Peyer's patch (tissue), 4 donors: ENCODE measurements around the gene CSF1R. TPM values are rescaled to one million over a fixed set of nuclear protein-coding genes. Genes with fewer than 3 reads are reported as not detected.

Experiments
- DNase-seq, 3 donors: peaks; one replicate each; pipeline ENCODE4 v3.0.0-alpha.2; 2017 to 2019
- H3K27ac ChIP-seq, 4 donors: fragments of 200-600 bp; sonication (generic); one replicate each; pipeline ENCODE4 v1.5.1; 2016 to 2019
- H3K27me3 ChIP-seq, 2 donors: fragments of 200-600 bp; sonication (generic); one replicate each; pipeline ENCODE4 v1.5.1; 2019
- H3K36me3 ChIP-seq, 3 donors: fragments of 200-600 bp; sonication (generic); one replicate each; pipeline ENCODE4 v1.5.1; 2016 to 2019
- H3K4me1 ChIP-seq, 4 donors: fragments of 200-600 bp; sonication (generic); one replicate each; pipeline ENCODE4 v1.5.1; 2016 to 2019
- H3K4me3 ChIP-seq, 4 donors: fragments of 200-600 bp; sonication (generic); 1 replicate in 3 of 4; 2 replicates in 1 of 4; pipeline ENCODE4 v1.5.1; 2016 to 2019; ENCODE audit warnings: mild to moderate bottlenecking in 1 of 4
- H3K9me3 ChIP-seq, 4 donors: fragments of 200-600 bp; sonication (generic); one replicate each; pipeline ENCODE4 v1.5.1; 2016 to 2019; ENCODE audit warnings: mild to moderate bottlenecking in 1 of 4
- POLR2A ChIP-seq, 2 donors: fragments of 450-650 bp; IDR thresholded peaks; one replicate each; pipeline ENCODE4 v1.5.1; 2017; ENCODE audit warnings: antibody characterized with exemption in 2 of 2, mild to moderate bottlenecking in 2 of 2, moderate library complexity in 2 of 2
- total RNA-seq, 4 donors: library from RNA; depleted of rRNA; stranded (reverse); fragments of >200 nt; gene quantifications; one replicate each; pipeline ENCODE4 v1.1.0, GENCODE V29; 2016
- TF ChIP-seq, protein P1 (sequence below), 6 experiments: fragments of 450-650 bp in 4 of 6; fragments of 200-600 bp in 2 of 6; sonication (generic) in 1 of 6; IDR thresholded peaks; one replicate each; pipeline ENCODE4 v1.5.1; 2017 to 2019; ENCODE audit warnings: antibody characterized with exemption in 6 of 6, mild to moderate bottlenecking in 3 of 6, moderate library complexity in 1 of 6

Gene CSF1R
- total RNA-seq, 4 donors from 2014 or later = 2.1 to 24.8 (median 13.5) TPM

DNA sequence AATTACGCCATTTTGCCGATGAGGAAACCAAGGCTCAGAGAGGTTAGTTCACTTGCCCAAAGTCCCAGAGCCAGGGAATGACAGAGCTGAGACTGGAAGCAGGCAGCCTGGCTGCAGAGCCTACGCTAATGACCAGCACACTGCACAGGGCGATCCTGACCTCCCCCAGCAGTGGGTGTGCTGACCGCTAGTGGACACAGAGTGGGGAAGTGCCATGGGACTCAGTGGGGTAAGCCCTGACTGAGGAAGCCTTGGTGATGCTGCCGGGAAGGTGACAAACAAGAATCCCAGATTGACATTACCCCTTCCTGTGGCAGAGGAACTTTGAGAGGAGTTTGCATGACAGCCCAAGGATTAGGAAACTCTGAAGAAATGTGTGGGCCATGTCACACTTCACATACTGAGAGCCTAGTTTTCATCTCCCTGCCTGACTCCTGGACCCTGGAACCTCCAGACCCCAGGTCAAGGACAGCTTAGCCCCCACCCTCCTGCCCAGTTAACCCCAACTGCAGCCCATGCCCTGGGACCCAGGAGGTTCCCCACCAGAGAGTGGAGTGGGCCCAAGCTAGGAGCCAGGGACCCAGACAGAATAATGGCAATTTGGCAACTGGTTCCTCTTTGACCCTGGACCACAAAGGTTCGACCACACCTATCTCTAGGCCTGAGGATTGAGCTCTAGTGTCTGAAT lies 19.7 kb upstream of the CSF1R start:
- TF ChIP-seq, protein P1, sequence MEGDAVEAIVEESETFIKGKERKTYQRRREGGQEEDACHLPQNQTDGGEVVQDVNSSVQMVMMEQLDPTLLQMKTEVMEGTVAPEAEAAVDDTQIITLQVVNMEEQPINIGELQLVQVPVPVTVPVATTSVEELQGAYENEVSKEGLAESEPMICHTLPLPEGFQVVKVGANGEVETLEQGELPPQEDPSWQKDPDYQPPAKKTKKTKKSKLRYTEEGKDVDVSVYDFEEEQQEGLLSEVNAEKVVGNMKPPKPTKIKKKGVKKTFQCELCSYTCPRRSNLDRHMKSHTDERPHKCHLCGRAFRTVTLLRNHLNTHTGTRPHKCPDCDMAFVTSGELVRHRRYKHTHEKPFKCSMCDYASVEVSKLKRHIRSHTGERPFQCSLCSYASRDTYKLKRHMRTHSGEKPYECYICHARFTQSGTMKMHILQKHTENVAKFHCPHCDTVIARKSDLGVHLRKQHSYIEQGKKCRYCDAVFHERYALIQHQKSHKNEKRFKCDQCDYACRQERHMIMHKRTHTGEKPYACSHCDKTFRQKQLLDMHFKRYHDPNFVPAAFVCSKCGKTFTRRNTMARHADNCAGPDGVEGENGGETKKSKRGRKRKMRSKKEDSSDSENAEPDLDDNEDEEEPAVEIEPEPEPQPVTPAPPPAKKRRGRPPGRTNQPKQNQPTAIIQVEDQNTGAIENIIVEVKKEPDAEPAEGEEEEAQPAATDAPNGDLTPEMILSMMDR (IDR thresholded peaks at IDR 0.05) = no peak
- no peak for TF ChIP-seq POLR2A (IDR thresholded peaks at IDR 0.05)
- H3K27me3 ChIP-seq = no peaks in the 10 kb centered on the region
- H3K27ac ChIP-seq = no peak overlapping the region
- H3K4me1 ChIP-seq = peaks cover 0 to 25% (median 0%) of the 10 kb centered on the region in 4 donors
- DNase-seq = peak in 1 of 3 donors; percentile 12
- H3K4me3 ChIP-seq = no peak overlapping the region
- H3K36me3 ChIP-seq = no peaks in the 10 kb centered on the region
- no peaks in the 10 kb centered on the region for H3K9me3 ChIP-seq

DNA sequence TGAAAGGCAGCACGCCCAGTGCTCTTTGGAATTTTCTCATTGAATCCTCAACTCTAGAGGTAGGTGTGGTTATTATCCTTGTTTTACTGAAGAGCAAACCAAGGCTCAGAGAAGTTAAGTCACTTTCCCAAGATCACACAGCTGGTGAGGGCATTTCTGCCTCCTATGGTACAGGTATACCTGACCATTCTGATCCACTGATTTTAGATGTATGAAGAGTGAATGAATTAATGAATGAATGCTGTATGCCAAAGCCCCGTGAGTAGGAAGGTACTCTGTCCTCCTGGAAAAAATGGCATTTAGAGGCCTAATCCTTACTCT lies 18.2 kb upstream of the CSF1R start:
- peaks cover 0 to 25% (median 0%) of the 10 kb centered on the region in 4 donors for H3K4me1 ChIP-seq
- no peak overlapping the region for H3K4me3 ChIP-seq
- no peaks in the 10 kb centered on the region for H3K27me3 ChIP-seq
- H3K36me3 ChIP-seq = no peaks in the 10 kb centered on the region
- H3K9me3 ChIP-seq = no peaks in the 10 kb centered on the region
- H3K27ac ChIP-seq = no peak overlapping the region
- no peak for DNase-seq
- TF ChIP-seq POLR2A (IDR thresholded peaks at IDR 0.05) = no peak
- TF ChIP-seq, protein P1 (IDR thresholded peaks at IDR 0.05) = no peak

DNA sequence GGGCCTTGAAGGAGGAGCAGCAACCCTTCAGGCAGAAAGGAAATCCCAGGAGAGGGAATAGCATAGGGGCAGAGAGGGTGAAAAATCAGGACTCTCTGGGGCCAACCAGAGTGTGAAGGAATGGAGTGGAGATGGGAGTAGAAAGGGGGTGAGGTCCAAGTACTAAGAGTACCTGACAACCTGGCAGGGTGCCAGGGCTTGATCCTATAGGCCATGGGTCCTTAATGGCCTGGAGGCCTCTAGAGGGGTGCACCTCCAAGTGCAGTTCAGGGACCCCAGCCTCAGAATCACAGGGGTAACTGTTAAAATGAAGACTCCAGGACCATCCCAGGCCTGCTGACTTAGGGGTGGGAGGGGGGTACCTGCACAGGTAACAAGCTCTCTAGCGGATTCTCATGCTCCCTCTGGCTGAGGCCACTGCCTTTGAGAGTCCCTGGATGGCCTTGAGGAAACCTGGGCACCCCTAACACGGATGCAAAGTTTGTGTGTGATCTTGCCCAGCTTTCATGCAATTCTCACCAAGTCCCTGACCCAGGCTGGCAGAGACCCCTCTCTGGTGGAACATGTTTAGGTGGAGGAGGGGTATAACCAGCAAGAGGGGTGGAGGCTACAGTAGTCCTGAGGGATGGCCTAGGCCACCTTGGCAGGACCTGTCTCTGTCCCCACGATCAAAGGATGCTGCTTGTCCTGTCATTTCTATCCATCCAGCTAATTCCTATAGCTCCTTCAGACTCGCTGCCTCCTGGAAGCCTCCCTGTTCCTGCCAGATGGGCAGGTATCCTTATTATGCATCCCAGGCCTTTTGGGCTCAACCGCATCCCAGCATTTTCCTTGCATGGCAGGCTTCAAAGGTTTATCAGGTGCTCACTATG lies 17.6 kb upstream of the CSF1R start:
- H3K4me1 ChIP-seq = peaks cover 0 to 25% (median 0%) of the 10 kb centered on the region in 4 donors
- no peaks in the 10 kb centered on the region for H3K36me3 ChIP-seq
- no peaks in the 10 kb centered on the region for H3K27me3 ChIP-seq
- H3K4me3 ChIP-seq = no peak overlapping the region
- TF ChIP-seq, protein P1 (IDR thresholded peaks at IDR 0.05) = no peak
- no peak for TF ChIP-seq POLR2A (IDR thresholded peaks at IDR 0.05)
- no peak overlapping the region for H3K27ac ChIP-seq
- H3K9me3 ChIP-seq = no peaks in the 10 kb centered on the region
- DNase-seq = peak in 1 of 3 donors; percentile 8

DNA sequence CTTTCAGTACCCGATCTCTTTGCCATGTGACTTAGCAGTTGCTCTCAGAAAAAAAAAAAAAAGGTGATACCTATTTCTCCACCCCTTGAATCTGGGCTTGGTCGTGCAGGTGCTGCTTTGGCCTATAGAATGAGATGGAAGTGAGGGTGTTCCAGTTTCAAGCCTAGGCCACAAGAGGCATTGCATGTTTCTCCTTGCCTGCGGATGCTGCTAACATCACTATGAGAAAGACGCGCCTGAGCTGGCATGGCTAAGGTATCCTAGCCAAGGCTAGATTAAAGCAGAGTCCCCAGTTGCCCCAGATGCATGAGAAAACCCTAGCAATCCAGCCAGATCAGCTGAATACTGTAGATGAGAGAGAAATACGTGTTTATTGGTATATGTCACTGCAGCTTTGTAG lies 14.7 kb upstream of the CSF1R start:
- Histone ChIP-seq H3K27me3 (no peaks in the 10 kb centered on the region), H3K9me3 (no peaks in the 10 kb centered on the region), H3K4me3 (no peak overlapping the region), H3K36me3 (no peaks in the 10 kb centered on the region), H3K4me1 (no peaks in the 10 kb centered on the region), H3K27ac (no peak overlapping the region)
- DNase-seq = no peak
- no peak for TF ChIP-seq POLR2A (IDR thresholded peaks at IDR 0.05)
- TF ChIP-seq, protein P1 (IDR thresholded peaks at IDR 0.05) = no peak

DNA sequence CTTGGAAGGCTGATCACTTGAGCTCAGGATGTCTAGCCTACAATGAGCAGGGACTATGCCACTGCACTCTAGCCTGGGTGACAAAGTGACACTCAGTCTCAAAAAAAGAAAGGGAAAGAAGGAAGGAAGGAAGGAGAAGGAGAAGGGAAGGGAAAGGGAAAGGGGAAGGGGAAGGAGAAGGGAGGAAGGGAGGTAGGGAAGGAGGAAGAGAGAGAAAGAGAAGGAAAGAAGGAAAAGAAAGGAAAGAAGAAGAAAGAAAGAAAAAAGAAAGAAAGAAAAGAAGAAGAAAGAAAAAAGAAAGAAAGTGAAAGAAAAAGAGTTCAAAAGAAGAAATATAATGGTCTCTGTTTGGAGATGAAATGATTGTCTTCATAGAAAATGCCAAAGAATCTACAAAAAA lies 10.8 kb upstream of the CSF1R start:
- no peak for TF ChIP-seq POLR2A (IDR thresholded peaks at IDR 0.05)
- TF ChIP-seq, protein P1 (IDR thresholded peaks at IDR 0.05) = no peak
- no peak overlapping the region for H3K27ac ChIP-seq
- no peak for DNase-seq
- H3K4me3 ChIP-seq = no peak overlapping the region
- H3K27me3 ChIP-seq = no peaks in the 10 kb centered on the region
- no peaks in the 10 kb centered on the region for H3K4me1 ChIP-seq
- no peaks in the 10 kb centered on the region for H3K36me3 ChIP-seq
- H3K9me3 ChIP-seq = no peaks in the 10 kb centered on the region
